Measurements from ENCODE around the gene SNAP47.

The SNAP47 gene

GRCh38 chr1:227732586-227733308, 2.5 kb upstream of the SNAP47 start:
- no peak for DNase-seq

DNA sequence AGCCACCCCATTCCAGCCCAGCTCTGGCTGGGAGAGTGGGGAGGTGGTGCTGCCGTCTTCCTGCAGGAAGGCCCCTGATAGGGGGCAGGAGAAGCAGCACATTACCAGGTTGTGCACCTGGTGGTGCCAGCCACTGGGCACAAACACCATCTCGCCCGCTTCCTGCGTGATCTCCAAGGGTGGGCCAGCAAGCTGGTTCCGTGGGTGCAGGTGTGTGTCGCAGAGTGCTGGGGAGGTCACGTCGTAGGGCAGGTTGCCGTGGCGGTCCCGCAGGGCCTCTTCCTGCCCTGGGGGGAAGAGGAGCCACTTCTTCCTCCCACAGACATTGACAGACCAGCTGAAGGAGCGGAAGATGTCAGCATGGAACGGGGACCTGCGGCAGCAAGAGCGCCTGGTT, 1.9 kb upstream of the SNAP47 start:
- no peak for DNase-seq

- no peak for DNase-seq
Measured at GRCh38 chr1:227733751-227734545, 1.3 kb upstream of the SNAP47 start.

DNA sequence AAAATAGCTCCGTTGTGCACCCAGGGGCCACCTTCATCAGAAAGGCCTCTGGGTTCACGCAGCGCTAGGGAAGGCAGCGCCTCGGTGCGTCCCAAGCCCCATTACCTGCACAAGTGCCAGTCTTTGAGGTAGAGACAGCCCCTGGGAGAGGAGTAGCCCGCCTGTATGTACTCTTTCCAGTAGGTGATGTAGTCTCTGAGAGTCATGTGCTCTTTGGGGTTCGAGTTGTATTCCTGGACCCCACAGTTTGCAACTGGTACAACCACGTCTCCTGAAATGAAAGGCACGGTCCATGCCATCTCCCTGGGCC, 734 bp upstream of the SNAP47 start:
- DNase-seq: no peak

DNA sequence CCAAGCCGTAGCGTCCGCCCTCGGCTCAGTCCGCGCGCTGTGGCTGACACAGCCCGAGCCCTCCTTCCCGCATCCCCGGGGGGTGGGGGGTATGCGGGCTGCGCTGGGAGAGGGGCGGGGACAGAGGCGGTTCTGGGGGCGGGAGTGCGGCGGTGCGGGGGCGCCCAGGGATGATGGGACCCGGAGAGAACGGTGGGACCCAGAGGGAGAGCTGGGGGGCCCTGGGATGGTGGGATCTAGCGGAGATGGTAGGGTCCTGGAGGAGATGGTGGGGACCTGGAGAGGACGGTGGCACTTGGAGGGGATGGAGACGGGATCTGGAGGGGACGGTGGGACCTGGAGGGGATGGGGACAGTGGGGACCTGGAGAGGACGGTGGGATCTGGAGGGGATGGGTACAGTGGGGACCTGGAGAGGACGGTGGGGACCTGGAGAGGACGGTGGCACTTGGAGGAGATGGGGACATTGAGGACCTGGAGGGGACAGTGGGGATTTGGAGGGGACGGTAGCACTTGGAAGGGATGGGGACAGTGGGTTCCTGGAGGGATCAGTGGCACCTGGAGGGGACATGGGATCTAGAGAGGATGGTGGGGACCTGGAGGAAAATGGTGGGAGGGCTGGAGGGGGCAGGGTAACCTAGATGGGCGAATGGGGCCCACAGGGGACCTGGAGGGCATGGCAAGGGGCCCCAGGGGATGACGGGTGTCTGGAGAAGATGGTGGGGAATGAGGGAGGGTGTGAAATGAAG, 477 bp downstream of the SNAP47 start:
- DNase-seq: no peak

DNA sequence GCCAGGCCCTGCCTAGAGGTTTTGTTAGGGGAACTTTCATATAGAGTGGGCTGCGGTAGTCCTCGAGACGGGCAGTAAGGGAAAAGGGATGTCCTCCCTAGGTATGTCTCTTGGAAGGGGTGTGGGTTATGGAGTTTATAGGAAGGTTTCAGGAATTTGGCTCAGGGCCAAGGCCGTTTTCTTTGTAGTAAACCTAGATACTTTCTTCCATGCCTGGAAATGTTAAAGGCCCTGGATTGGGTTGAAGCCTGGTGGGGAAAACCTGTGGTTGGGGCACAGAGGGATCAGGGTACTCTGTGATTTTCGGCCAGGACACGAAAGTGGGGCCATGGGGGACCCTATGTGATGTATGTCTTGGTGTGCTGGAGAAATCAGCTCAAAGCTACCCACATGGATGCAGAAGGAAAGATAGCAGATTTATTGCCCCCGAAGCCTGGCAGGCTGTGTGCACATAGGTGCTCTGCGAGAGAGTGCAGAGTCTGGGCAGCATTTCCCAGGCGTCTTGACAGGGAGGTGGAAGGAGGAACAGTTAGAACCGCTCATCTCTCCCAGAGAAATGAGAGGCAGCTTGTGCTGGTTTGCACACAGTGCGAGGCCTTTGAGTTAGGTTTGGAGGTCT, 1.7 kb downstream of the SNAP47 start:
- no peak for DNase-seq

GRCh38 chr1:227738820-227739219, 3.6 kb downstream of the SNAP47 start:
- no peak for DNase-seq

DNA sequence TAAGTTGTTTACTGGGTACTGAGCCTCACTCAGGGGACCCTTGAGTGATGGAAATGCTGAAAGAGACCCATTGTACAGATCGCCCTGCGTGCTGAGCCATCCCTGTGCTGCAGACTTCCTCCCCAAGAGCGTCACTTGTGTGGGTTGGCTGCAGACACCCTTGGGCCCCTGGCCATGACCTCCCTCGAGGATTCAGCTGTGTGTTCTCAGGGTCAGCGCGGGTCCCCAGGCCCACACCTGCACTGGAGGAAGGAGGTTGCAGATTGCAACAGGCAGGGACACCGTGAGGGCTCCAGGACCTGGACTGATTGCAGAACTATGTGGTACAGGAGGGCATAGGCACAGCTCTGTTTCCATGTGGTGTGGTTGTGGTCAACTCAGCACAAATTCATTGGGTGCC, 4.4 kb downstream of the SNAP47 start:
- no peak for DNase-seq

DNA sequence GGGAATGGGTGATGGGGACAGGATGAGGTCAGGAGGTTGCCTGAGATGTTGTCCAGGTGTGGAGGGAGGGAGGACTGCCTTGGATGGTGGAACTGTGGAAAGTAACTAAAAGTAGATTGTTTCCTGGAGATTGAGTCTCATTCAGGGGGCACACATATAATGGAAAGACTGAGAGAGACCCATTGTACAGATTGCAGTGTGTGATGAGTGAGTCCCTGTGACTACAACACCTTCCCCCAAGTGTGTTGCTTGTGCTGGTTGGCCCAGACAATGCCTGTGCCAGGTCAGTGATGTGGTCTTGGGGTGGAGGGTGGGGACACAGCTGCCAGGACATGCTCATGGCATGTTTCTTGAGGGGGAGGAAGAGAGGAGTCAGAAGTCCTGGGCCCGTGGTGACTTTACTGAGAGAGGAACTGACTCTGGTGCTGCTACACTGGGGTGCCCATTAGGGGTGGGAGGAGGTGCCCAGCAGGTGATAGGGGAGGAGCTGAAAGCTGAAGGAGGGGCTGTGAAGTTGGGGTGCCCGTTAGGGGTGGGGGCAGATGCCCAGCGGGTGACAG, 5.2 kb downstream of the SNAP47 start:
- DNase-seq: no peak

- no peak for DNase-seq
Measured at GRCh38 chr1:227741166-227741870, 6.1 kb downstream of the SNAP47 start.

DNA sequence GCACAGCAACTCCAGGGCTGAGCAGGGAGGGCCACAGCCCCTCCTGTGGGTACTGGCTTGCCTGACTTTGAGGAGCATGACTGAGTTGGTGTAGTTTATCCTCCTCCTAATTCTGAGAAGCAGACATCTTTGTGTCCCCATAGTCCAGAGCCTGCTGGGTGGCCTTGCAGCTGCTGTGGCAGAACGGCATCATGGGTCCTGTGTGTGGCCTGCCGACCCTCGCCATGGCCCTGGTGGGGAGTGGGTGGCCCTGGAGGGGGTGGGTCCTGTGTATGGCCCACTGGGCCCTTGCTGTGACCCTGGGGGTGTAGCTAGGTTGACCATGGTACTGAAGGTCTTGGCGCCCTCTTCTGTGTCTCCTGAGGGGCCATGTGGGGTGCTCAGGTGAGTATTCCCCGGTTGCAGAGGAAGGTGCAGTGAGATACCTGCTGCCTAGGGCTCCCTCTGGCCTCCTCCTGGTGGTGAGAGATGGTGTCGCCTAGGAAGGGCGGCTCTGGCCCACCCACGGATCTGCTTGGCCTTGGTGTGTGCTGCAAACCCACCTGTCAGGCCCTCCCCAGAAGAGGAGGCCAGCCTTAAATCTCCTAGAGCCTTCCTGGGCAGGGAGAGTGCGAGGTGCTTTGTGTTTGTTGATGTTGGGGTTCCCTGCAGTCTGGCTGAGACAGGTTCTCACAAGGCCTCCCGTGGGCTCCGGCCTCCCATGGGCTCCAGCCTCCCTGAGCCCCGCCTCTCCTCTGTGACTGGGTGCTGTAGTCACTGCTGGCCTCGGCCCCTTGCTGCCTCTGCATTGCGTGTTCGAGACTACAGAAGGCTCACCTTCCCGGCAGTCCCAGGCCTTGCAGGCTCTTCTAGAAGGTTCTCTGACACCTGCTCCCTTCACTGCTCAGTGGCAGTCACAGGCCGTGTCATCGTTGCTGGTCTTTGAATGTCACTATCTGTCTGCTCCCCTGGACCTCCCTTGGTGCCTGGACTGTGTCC, 7.8 kb downstream of the SNAP47 start:
- no peak for DNase-seq

DNA sequence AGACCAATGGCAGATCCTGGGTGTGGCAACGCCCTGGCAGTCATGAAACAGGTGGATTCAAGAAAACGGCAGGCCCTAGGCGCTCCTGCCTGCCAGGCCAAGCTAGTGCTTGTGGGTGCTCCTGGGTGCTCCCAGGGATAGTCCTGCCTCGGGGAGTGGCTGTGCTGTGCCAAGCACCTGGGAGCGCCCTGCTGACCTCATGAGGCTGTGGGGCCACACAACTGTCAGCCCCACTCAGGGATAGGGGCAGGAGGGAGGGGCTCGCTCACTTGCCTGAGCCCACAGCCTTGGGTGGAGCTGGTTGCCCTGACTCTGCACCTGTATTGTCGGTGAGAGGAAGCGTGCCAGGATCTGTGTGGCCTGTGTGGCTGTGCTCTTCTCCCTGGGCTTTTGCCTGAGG, 9.4 kb downstream of the SNAP47 start:
- DNase-seq: no peak

GRCh38 chr1:227745568-227746265, 10.5 kb downstream of the SNAP47 start:
- DNase-seq: no peak

GRCh38 chr1:227746676-227747075, 11.4 kb downstream of the SNAP47 start:
- no peak for DNase-seq

- no peak for DNase-seq
Measured at GRCh38 chr1:227747382-227747781, 12.1 kb downstream of the SNAP47 start.

DNA sequence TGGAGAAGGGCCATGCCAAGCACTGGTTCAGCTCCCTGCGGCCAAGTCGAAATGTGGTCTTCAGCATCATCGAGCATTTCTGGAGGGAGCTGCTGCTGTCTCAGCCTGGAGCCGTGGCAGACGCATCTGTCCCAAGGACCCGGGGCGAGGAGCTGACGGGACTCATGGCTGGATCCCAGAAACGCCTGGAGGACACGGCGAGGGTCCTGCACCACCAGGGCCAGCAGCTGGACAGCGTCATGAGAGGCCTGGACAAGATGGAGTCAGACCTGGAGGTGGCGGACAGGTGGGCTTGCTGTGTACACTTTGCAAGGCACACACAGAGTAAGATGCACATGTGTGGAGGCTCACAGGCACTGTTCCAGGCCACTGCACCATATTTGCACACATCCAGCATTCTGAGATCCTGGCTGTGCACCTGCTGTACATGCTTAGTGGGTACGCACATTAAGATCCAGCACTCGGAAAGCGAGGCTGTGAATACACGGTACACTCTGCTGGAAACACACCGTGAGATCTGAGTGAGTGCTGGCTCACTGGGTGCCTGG, 12.8 kb downstream of the SNAP47 start:
- no peak for DNase-seq

DNA sequence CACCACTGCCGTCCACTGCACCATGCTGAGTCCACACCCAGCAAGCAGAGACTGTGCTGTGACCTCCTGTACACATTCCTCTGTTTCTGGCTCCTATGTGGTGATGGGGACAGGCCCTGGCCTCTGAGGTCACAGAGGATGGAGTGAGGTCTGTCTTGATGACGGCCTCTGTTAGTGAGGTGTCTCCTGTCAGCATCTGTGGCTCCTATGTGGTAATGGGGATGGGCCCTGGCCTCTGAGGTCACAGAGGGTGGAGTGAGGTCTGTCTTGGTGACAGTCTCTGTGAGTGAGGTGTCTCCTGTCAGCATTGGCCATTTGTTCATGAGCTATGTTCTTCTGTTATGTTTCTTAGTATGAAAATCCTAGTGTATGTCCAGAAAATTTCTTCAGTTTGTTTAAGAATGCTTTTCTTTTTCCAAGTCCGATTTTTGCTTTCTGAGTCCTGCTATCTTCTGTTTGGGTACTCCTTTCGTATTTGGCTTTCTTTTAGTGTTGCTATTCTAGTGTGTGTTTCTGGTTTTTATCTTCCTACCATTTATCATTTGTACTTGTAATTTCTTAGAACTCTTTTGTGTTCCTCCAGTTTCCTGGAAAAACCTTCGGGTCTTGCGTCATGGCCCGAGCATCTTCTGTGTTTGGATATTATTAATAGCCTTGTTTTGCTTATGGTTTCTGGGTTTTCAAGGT, 13.4 kb downstream of the SNAP47 start:
- no peak for DNase-seq

DNA sequence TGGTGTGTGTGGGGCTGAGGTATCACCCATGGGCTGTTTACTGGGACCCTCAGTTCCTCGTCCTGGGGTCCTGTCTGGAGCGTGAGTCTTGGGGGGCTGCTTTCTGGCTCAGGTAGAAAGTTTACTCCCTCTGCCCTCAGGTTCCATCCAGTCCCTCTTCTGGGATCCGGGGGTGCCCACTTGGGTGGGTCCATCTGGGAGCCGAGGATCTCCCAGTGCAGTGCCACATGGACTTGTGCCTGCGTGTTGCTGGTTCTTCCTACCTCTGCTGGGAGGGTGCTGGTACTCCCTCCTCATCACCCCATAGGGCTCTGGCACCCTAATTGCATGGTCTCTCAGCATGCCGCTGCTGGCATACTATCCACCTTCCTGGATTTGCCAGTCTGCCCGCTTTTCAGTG, 14.0 kb downstream of the SNAP47 start:
- DNase-seq: no peak

DNA sequence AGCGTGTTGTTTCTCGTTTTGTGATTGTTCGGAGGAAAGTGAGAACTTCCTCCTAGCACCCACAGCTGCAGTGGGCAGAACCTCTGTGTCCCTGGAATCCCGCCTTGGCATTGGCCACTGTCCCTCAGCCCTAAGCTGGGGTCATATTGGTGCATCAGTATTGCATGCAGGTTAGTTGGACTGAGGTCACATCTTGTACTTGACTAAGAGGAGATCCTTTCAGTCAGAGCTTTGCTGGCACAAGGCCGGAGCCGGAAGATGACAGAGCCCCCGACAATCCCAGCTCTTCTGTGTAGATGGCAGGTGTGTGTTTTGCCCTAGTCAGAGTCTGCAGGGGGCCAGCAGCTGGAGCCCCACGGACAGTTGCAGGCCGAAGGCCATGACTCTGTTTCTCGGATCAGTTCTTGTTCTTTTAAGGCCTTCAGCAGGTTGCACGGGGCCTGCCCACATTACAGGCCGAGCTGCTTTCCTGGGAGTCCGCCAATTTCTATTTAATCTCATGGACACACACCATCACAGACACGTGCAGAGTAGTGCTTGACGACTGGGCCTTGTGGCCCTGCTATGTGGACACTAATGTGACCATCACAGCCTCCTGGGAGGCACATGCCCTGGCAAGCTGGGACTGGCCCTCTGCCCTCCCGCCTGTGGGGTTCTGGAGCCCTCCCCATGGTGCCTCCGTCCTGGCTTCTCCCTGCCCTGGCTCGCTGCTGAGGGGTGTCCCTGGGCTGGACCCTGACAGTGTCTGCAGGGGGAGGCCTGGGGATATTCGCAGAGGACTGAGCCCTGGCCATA, 14.9 kb downstream of the SNAP47 start:
- DNase-seq: no peak

Data from stimulated activated CD4-positive, alpha-beta T cell treated with anti-CD3 and anti-CD28 coated beads, Interleukin-15, amount 100 ng/mL, for 24 hours (primary cell).